ENCODE measurements around the gene COBL. TPM values are rescaled to one million over a fixed set of nuclear protein-coding genes. Genes with fewer than 3 reads are reported as not detected.

Gene COBL
- total RNA-seq, 1 donor from 2014 or later, result 6.3 TPM

DNA sequence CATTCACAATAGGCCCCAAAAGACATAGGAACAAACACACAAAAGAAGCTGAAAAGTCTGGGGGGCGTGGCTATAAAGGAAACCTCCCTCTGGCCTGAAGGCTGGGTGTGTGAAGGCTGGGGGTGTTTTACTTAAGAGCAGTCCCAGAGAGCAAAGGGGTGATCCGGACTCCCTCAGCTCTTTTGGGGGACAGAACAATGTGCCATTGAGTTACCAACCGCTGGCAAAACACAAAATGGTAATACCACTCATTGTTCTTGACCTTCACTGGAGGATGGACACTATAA, 189.0 kb downstream of the COBL start:
- no peaks in the 10 kb centered on the region for H3K36me3 ChIP-seq
- peaks cover 3% of the 10 kb centered on the region for H3K4me1 ChIP-seq
- H3K9me3 ChIP-seq (ENCODE audit: low read depth), result no peaks in the 10 kb centered on the region
- no peak overlapping the region for H3K27ac ChIP-seq
- Mint-ChIP-seq H3K9me3 (peaks cover 7% of the 10 kb centered on the region), H3K4me3 (no peak overlapping the region), H3K4me1 (peaks cover 10% of the 10 kb centered on the region), H3K27me3 (ENCODE audit: insufficient read depth, low read depth) (no peaks in the 10 kb centered on the region), H3K36me3 (peaks cover 3% of the 10 kb centered on the region), H3K27ac (no peak overlapping the region)
- H3K9ac ChIP-seq, result no peak overlapping the region
- DNase-seq (ENCODE audit: low spot score), result no peak
- H3K27me3 ChIP-seq, result no peaks in the 10 kb centered on the region
- no peaks in the 10 kb centered on the region for H4K20me1 ChIP-seq (ENCODE audit: low read depth)
- no peaks in the 10 kb centered on the region for H3F3A ChIP-seq (ENCODE audit: low read depth)
- H3K4me2 ChIP-seq, result no peak overlapping the region
- H2AFZ ChIP-seq (replicated peaks), result no peak overlapping the region
- TF ChIP-seq EZH2 (IDR thresholded peaks at IDR 0.05), result no peak
- TF ChIP-seq, protein P1, sequence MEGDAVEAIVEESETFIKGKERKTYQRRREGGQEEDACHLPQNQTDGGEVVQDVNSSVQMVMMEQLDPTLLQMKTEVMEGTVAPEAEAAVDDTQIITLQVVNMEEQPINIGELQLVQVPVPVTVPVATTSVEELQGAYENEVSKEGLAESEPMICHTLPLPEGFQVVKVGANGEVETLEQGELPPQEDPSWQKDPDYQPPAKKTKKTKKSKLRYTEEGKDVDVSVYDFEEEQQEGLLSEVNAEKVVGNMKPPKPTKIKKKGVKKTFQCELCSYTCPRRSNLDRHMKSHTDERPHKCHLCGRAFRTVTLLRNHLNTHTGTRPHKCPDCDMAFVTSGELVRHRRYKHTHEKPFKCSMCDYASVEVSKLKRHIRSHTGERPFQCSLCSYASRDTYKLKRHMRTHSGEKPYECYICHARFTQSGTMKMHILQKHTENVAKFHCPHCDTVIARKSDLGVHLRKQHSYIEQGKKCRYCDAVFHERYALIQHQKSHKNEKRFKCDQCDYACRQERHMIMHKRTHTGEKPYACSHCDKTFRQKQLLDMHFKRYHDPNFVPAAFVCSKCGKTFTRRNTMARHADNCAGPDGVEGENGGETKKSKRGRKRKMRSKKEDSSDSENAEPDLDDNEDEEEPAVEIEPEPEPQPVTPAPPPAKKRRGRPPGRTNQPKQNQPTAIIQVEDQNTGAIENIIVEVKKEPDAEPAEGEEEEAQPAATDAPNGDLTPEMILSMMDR (IDR thresholded peaks at IDR 0.05), result no peak
- TF ChIP-seq EZH2phosphoT487 (IDR thresholded peaks at IDR 0.05), result no peak
- H3K4me3 ChIP-seq, result no peak overlapping the region
- H3K79me2 ChIP-seq (ENCODE audit: low read depth), result peaks cover 3% of the 10 kb centered on the region

DNA sequence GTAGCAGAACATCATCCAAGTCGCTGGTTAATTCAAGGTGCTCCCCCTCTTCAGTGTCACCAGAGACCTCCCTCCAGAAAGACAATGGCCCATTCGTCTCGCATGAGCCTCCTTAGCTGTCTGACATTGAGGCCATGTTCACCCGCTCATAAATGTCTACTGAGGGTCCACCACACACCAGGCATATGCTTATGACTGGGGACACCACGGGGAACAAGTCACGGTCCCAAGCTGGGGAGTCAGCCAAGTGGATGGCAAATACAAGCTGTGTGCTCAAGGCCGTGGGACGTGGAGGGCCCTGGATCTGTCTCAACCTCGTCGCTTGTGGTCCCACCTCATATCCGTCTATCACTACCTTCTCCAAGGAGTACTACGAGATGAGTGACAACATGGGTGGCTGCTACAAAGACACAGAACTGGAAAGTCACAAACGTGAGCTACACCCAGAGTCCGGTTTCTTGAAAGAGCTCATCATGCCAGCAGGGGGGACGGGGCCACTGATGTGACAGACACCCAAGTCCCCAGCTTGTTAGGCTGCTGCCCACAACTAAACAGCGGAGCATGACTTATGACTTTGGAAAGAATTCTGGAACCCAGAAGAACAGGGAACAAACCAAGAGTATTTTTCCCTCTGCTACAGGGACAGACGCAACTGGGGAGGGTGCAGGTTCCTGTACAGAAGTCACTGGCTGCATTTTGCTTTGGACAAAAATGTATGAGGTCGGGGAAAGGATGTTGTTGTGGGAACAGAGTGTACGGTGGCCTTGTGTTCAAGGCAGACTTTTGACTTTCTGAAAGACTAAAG, 189.6 kb downstream of the COBL start:
- no peaks in the 10 kb centered on the region for H3K9me3 ChIP-seq (ENCODE audit: low read depth)
- Mint-ChIP-seq H3K36me3 (peaks cover 3% of the 10 kb centered on the region), H3K27me3 (ENCODE audit: insufficient read depth, low read depth) (no peaks in the 10 kb centered on the region), H3K9me3 (peaks cover 2% of the 10 kb centered on the region), H3K27ac (no peak overlapping the region), H3K4me3 (no peak overlapping the region), H3K4me1 (peaks cover 15% of the 10 kb centered on the region)
- H3K4me3 ChIP-seq, result no peak overlapping the region
- H2AFZ ChIP-seq (replicated peaks), result no peak overlapping the region
- H3K4me2 ChIP-seq, result no peak overlapping the region
- H3K27me3 ChIP-seq, result no peaks in the 10 kb centered on the region
- H3K4me1 ChIP-seq, result peaks cover 8% of the 10 kb centered on the region
- H3K9ac ChIP-seq, result no peak overlapping the region
- no peaks in the 10 kb centered on the region for H4K20me1 ChIP-seq (ENCODE audit: low read depth)
- TF ChIP-seq, protein P1 (IDR thresholded peaks at IDR 0.05), result no peak
- no peak for TF ChIP-seq EZH2phosphoT487 (IDR thresholded peaks at IDR 0.05)
- no peak for TF ChIP-seq EZH2 (IDR thresholded peaks at IDR 0.05)
- no peak overlapping the region for H3K27ac ChIP-seq
- peaks cover 3% of the 10 kb centered on the region for H3K79me2 ChIP-seq (ENCODE audit: low read depth)
- H3K36me3 ChIP-seq, result no peaks in the 10 kb centered on the region
- no peak for DNase-seq (ENCODE audit: low spot score)
- peaks cover 2% of the 10 kb centered on the region for H3F3A ChIP-seq (ENCODE audit: low read depth)

DNA sequence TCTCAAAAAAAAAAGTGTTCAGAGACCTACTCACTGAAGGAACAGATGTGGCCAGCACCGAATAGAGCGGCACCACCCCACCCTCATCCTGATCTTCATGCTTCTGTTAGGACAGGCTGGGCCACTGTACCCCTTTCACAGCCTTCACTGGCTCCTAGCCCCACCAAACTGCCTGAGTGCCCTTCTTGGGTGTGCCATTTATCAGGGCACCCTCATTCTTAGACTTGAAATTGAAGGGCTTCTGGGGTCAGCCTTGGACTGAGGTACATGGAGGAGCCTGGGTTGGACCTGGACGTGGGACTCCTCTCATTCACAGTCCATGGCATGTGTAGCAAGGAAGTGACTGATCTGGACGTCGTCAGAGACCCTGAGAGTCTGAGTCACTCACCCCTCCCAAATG, 190.3 kb downstream of the COBL start:
- TF ChIP-seq EZH2phosphoT487 (IDR thresholded peaks at IDR 0.05) (no peak), EZH2 (IDR thresholded peaks at IDR 0.05) (no peak)
- TF ChIP-seq, protein P1 (IDR thresholded peaks at IDR 0.05), result no peak
- Histone ChIP-seq H2AFZ (replicated peaks) (no peak overlapping the region), H3K9ac (no peak overlapping the region), H3K27me3 (no peaks in the 10 kb centered on the region), H3K4me2 (no peak overlapping the region), H3K27ac (no peak overlapping the region), H3K4me3 (no peak overlapping the region), H3K4me1 (peaks cover 14% of the 10 kb centered on the region), H3K9me3 (ENCODE audit: low read depth) (no peaks in the 10 kb centered on the region), H3F3A (ENCODE audit: low read depth) (peaks cover 7% of the 10 kb centered on the region), H3K36me3 (no peaks in the 10 kb centered on the region), H3K79me2 (ENCODE audit: low read depth) (peaks cover 3% of the 10 kb centered on the region), H4K20me1 (ENCODE audit: low read depth) (no peaks in the 10 kb centered on the region)
- Mint-ChIP-seq H3K4me3 (no peak overlapping the region), H3K36me3 (peaks cover 3% of the 10 kb centered on the region), H3K27me3 (ENCODE audit: insufficient read depth, low read depth) (no peaks in the 10 kb centered on the region), H3K27ac (no peak overlapping the region), H3K9me3 (no peaks in the 10 kb centered on the region), H3K4me1 (peaks cover 20% of the 10 kb centered on the region)
- DNase-seq (ENCODE audit: low spot score), result no peak
